Neuron (in vitro differentiated cells): Measurements from ENCODE around the gene SOCS1.

ENCODE experiments used
- H2AFZ ChIP-seq: one replicate; pipeline ENCODE4 v1.6.1; 2013; ENCODE audit warnings: low read depth, mild to moderate bottlenecking, inconsistent platforms, low read length, moderate library complexity
- H3K27me3 ChIP-seq: one replicate; pipeline ENCODE4 v1.6.1; 2013; ENCODE audit warnings: low read length; ENCODE audit not compliant: insufficient read depth
- H3K36me3 ChIP-seq: one replicate; pipeline ENCODE4 v1.6.1; 2013; ENCODE audit warnings: low read length; ENCODE audit not compliant: insufficient read depth
- H3K4me1 ChIP-seq: one replicate; pipeline ENCODE4 v1.6.1; 2013; ENCODE audit warnings: low read length; ENCODE audit not compliant: insufficient read depth
- H3K4me3 ChIP-seq: 2 replicates; pipeline ENCODE4 v1.5.1; 2013; ENCODE audit warnings: mild to moderate bottlenecking, low read length, moderate library complexity
- H3K9me3 ChIP-seq: one replicate; pipeline ENCODE4 v1.6.1; 2013; ENCODE audit warnings: low read length

The SOCS1 gene

DNA sequence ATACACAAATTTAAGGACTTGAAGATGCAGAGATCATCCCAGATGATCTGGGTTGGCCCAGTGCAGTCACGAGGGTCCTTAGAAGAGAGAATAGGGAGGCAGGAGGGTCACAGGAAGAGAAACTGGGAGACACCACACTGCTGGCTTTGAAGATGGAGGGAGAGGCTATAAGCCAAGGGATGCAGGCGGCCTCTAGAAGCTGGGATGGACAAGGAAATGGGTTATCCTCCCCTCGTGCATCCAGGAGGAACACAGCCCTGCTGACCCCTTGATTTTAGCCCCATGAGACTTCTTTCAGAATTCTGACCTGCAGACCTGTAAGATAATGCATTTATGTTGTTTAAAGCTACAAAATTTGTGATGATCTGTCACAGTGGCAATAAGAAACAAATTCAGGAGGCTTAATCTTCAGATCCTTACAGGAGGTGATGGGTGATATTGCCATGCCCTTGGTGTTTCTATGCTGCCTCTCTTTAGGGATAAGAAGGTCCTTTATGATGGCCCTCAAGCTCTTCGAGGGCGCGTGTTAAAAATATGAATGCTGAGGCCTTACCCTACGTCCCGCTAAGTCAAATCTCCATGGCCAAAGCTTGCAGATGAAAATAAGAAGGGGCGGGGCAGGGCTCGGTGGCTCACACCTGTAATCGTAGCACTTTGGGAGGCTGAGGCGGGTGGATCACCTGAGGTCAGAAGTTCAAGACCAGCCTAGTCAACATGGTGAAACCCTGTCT is 21.8 kb upstream of the SOCS1 start:
- Histone ChIP-seq H2AFZ (no peak overlapping the region), H3K27me3 (no peaks in the 10 kb centered on the region), H3K4me3 (no peak overlapping the region), H3K36me3 (no peaks in the 10 kb centered on the region), H3K4me1 (peaks cover 10% of the 10 kb centered on the region), H3K9me3 (peaks cover 2% of the 10 kb centered on the region)

DNA sequence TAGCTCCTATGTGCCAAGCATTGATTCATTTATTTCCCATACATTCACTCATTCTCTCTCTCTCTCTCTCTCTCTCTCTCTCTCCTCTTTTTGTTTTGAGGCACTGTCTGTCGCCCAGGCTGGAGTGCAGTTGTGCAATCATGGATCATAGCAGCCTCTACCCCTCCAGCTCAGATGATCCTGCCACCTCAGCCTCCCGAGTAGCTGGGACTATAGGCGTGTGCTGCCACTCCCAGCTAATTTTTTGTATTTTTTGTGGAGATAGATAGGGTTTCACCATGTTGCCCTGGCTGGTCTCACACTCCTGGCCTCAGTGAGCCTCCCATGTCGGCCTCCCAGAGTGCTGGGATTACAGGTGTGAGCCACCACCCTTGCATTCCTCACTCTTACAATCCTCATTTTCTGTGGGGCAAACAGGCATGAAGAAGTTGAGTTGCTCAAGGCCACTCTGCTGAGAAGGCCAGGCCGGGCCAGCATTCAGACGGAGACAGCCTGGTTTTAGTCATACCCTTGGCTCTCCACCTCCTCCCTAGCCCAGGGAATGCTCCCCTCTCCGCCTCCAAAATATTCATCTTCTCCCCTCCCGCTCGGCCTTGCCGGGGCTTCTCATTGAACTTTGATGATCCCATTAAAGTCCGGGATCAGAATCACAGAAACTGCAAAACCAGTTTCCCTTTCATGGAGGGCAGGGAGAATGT is 21.0 kb upstream of the SOCS1 start:
- peaks cover 2% of the 10 kb centered on the region for H3K9me3 ChIP-seq
- peaks cover 10% of the 10 kb centered on the region for H3K4me1 ChIP-seq
- no peak overlapping the region for H2AFZ ChIP-seq
- H3K36me3 ChIP-seq = no peaks in the 10 kb centered on the region
- H3K27me3 ChIP-seq = no peaks in the 10 kb centered on the region
- no peak overlapping the region for H3K4me3 ChIP-seq

DNA sequence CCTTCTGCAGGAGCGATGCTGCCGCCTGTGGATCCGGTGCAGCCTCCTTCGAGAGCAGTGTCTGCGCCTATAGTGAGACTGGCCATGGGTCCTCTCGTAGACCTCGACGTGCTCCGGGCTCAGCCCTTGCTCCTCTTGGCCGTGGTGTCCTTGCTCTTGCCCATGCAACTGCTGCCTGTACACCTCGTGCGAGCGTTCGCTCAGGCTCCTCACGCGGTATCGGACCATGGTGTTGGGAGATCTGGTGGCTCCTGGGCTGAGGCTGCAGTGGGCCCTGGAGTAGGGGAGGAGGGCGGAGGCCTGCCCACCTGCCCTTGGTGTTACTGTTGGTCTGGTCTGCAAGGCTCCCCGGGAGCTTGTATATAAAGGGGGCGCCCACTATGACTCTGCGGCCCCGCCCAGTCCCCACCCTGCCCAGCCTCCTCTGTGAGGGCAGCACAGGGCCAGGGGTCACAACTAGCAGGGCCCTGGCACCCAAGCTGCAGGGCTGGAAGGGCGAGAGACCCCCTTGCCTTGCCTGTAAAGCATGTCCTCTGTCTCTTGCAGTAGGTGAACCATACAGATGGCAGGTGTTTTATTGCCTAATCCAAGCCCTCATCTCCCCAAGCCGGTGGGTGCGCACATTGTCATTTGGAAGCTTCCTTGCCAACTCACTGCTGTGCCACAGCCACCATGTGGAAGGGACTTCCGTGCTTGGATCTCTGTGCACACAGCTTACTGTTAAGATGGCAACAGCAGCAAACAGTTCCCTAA is 20.3 kb upstream of the SOCS1 start, which contains the start of gene PRM2:
PRM2 (minus strand) TSS at position 338 of the 753 bp plus-strand sequence; CDS start at position 228, 110 bp downstream.
- Histone ChIP-seq H3K4me1 (peaks cover 10% of the 10 kb centered on the region), H3K27me3 (no peaks in the 10 kb centered on the region), H2AFZ (no peak within 1 kb of the TSS)

DNA sequence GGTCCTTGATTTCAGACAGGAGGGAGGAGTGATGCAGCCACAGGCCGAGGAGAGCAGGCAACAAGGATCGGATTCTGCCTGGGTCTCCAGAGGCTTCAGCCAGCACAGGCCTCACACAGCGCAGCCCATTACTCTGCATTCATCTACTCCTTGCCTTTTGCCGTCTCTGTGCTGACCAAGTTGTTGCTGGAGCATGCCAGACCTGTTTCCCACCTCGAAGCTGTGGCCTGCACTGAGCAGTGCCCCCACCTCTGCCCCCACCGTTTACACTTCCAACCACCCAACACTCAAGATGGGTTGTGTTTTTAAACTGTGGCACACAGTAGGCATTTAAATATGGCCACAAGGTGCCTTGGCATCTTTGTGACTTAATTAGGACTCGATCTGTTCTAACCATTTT is 19.0 kb upstream of the SOCS1 start:
- H3K36me3 ChIP-seq = no peaks in the 10 kb centered on the region
- no peak overlapping the region for H2AFZ ChIP-seq
- H3K4me3 ChIP-seq = no peak overlapping the region
- H3K4me1 ChIP-seq = peaks cover 10% of the 10 kb centered on the region
- H3K9me3 ChIP-seq = peaks cover 2% of the 10 kb centered on the region
- no peaks in the 10 kb centered on the region for H3K27me3 ChIP-seq

More for the DNA sequence above, 20.3 kb upstream of the SOCS1 start, which contains the start of gene PRM2:
- peaks cover 2% of the 10 kb centered on the region for H3K9me3 ChIP-seq
- H3K36me3 ChIP-seq = no peaks in the 10 kb centered on the region
- H3K4me3 ChIP-seq = no peak within 1 kb of the TSS

DNA sequence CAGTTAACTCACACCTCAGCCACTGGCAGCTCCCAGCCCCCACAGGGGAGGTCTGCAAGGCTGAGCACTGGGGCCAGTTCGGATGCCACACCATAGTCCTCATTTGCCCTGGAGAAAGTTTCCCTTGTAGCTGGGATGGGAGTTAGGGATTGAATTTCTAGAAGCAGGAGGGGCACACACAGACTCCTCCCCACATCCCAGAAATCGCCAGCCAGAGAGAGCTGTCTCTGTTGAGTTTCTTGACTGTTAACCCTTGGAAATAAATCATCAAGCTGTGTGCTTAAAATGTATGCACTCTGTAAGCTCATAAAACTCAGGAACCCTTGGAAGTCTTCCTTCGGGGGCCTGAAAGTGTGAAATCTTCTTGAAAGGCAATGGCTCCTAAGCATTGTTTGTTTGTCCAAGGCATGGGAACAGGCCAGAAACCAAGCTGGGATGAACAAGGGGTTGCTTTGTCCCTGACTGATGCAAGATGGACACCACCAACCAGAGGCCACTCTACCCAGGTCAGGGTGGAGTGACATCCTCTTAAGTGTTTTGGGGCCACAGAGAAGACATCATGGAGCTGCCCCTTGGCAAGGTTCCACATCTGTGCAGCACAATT is 17.8 kb upstream of the SOCS1 start:
- H3K4me3 ChIP-seq = no peak overlapping the region
- H3K36me3 ChIP-seq = no peaks in the 10 kb centered on the region
- H3K4me1 ChIP-seq = peaks cover 10% of the 10 kb centered on the region
- peaks cover 2% of the 10 kb centered on the region for H3K9me3 ChIP-seq
- H3K27me3 ChIP-seq = no peaks in the 10 kb centered on the region
- H2AFZ ChIP-seq = peak overlapping the region; percentile 14

DNA sequence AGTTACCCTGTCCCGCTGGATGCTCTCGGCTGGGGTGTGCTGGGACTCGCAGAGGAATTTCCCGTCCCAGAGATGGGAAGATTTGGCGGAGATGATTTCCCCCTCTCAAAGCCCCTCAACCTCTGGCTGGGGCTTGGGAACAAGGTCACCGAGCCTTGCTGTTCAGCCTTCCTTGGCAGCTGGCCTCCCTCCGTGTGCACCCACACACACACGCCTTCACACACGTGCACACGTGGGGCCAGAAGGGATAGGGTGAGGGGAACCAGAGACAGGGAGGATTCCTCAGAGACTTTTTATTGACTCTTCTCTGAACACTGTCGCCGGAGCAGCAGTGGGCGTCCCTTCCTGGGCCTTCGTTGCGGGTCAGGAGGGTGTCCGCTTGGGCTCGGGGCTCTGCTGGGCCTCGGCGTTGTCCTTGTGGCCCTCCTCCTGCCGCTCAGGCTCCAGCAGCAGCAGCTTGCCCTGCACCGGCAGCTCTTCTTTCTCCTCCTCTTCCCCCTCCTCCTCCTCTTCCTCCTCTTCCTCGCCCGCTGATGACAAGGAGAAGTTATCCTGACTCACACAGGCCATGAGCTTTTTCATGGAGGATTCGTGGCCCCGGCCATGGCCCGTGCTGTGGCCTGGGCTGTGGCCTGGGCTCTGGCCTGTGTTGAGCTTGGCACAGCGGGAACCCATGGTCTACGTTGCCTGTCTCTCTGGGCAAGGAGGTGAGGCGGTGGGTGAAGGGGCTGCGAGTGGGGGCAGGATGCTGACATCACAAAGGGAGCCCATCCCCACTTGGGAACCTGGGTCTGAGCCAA is 17.1 kb upstream of the SOCS1 start, which contains the start of gene PRM3:
PRM3 (minus strand) TSS at position 709 of the 800 bp plus-strand sequence; CDS start at position 675, 34 bp downstream.
- no peak within 1 kb of the TSS for H3K4me3 ChIP-seq
- peak within 1 kb of the TSS; percentile 14 for H2AFZ ChIP-seq
- no peaks in the 10 kb centered on the region for H3K36me3 ChIP-seq
- H3K4me1 ChIP-seq = peaks cover 10% of the 10 kb centered on the region
- H3K9me3 ChIP-seq = peaks cover 2% of the 10 kb centered on the region
- no peaks in the 10 kb centered on the region for H3K27me3 ChIP-seq

DNA sequence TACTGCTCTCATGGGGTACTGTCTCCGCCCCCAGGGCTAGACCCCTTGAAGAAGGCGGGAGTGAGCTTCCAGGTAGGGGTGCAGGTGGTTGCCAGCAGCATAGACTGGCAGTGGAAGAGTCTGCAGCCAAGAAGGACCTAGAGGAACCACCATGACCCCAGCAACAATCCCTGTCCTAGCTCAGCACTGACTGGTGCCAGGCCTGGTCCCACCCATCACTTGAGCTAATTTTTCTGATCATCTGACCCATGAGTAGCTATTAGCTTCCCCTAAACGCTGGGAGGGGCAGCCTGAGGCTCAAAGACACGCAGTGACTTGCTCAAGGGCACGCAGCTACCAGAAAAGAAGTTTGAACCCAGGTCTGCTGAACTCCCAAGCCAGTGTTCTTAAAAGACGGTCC is 16.5 kb upstream of the SOCS1 start:
- no peaks in the 10 kb centered on the region for H3K36me3 ChIP-seq
- peaks cover 2% of the 10 kb centered on the region for H3K9me3 ChIP-seq
- H3K4me1 ChIP-seq = peaks cover 10% of the 10 kb centered on the region
- no peaks in the 10 kb centered on the region for H3K27me3 ChIP-seq
- H2AFZ ChIP-seq = no peak overlapping the region
- no peak overlapping the region for H3K4me3 ChIP-seq

DNA sequence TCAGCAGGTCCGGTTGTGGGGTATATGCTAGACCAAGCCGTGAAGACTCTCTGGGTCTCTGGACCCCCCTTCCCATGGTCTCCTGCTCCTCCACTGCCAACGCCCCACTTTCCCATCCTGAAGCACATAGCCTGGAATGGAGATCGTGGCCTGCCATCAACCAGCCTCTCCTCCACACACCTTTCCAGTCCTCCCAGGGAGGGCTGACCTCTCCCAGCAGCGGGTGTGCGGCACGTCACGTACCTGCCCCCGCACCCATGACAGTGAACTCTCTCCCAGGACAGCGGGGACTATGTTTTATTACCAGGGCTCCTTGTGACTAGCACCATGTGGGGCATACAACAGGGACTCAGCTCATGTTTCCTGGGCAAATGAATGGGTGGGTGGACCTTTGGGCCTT is 15.6 kb upstream of the SOCS1 start:
- Histone ChIP-seq H3K4me3 (no peak overlapping the region), H3K36me3 (no peaks in the 10 kb centered on the region), H3K9me3 (peaks cover 3% of the 10 kb centered on the region), H3K27me3 (no peaks in the 10 kb centered on the region), H2AFZ (no peak overlapping the region), H3K4me1 (peaks cover 10% of the 10 kb centered on the region)

DNA sequence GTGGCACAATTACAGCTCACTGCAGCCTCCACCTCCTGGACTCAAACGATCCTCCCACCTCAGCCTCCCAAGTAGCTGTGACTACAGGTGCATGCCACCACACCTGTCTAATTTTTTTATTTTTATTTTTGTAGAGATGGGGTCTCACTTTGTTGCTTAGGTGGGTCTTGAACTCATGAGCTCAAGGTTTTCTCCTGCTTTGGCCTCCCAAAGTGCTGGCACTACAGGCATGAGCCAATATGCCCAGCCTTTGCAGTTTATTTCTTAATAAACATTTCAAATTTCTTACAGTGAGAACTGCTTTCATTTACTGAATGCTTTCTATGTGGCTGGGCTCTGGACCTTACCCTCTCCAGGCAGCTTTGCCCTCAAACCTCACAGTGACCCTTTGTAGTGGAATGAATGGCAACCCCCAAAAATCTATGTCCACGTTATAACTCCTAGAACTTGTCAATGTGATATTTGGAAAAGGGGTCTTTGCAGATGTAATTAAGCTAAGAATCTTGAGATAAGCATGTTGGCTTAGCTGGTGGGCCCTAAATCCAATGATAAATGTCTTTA is 14.7 kb upstream of the SOCS1 start:
- H3K36me3 ChIP-seq = no peaks in the 10 kb centered on the region
- H3K27me3 ChIP-seq = no peaks in the 10 kb centered on the region
- H3K9me3 ChIP-seq = peaks cover 3% of the 10 kb centered on the region
- H2AFZ ChIP-seq = no peak overlapping the region
- peaks cover 10% of the 10 kb centered on the region for H3K4me1 ChIP-seq
- no peak overlapping the region for H3K4me3 ChIP-seq

DNA sequence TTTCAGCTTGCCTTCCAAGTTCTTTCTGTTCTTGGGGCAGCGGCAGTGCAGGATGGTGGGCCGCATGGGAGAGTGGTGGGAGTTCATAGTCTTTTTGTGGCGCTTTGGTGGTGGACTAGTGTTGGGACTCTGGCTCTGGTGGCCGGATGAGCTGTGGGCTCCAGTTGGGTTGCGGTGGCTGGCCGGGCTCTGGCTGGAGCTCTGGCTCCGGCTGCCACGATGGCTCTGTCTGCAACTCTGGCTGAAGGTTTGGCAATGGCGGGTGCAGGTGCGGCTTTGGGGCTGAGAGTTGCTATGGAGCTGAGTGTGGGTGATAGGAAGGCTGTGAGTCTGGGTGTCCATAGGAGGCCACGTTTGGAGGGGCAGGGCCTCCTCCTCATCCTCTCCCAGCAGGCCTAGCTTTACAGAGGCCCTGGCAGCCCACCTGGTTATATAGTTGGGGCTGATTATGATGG is 12.9 kb upstream of the SOCS1 start, which contains the start of gene TNP2:
TNP2 (minus strand) TSS at position 405 of the 455 bp plus-strand sequence; CDS start at position 342, 63 bp downstream.
- peaks cover 7% of the 10 kb centered on the region for H3K4me1 ChIP-seq
- no peaks in the 10 kb centered on the region for H3K27me3 ChIP-seq
- peaks cover 1% of the 10 kb centered on the region for H3K9me3 ChIP-seq
- no peak within 1 kb of the TSS for H2AFZ ChIP-seq
- H3K36me3 ChIP-seq = no peaks in the 10 kb centered on the region
- no peak within 1 kb of the TSS for H3K4me3 ChIP-seq

DNA sequence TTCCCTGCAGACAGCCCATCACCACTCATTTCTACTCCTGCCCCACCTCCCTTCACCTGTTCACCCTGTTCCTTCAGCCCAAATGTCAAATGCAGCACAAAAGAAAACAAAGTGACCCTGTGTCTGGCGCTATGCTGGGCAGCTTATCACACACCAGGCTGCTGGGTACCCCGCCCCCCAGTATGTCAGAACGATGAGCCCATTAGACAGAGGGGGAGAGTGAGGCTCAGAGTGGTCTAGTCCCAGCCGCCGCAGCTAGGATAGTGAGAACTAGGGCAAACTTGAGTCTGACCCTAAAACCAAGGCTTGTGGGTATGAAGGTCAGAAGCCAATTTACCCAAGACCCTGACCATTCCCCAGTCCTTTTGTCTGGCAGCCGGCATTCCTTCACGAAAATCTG is 9.1 kb upstream of the SOCS1 start:
- Histone ChIP-seq H3K4me1 (no peaks in the 10 kb centered on the region), H3K27me3 (no peaks in the 10 kb centered on the region), H3K36me3 (no peaks in the 10 kb centered on the region), H3K9me3 (peaks cover 1% of the 10 kb centered on the region), H2AFZ (no peak overlapping the region), H3K4me3 (no peak overlapping the region)
